ENCODE measurements around the gene MDP1.
"Not testable (repeated sequence)": the region's sequence is repeated elsewhere in the genome, so short reads cannot be mapped to it uniquely, and the experiment has no call there.

DNA sequence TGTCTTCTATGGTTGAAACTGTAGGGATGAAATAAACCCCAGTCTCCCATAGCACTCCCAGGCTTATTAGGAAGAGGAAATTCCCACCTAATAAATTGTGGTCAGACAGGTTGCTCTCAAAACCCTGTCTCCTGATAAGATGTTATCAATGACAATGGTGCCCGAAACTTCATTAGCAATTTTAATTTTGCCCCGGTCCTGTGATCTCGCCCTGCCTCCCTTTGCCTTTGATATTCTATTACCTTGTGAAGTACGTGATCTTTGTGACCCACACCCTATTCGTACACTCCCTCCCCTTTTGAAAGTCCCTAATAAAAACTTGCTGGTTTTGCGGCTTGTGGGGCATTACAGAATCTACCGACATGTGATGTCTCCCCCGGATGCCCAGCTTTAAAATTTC, 13.3 kb downstream of the MDP1 start:
- TF ChIP-seq POLR2A (IDR thresholded peaks at IDR 0.05), result not testable (repeated sequence)
- TF ChIP-seq, protein P1, sequence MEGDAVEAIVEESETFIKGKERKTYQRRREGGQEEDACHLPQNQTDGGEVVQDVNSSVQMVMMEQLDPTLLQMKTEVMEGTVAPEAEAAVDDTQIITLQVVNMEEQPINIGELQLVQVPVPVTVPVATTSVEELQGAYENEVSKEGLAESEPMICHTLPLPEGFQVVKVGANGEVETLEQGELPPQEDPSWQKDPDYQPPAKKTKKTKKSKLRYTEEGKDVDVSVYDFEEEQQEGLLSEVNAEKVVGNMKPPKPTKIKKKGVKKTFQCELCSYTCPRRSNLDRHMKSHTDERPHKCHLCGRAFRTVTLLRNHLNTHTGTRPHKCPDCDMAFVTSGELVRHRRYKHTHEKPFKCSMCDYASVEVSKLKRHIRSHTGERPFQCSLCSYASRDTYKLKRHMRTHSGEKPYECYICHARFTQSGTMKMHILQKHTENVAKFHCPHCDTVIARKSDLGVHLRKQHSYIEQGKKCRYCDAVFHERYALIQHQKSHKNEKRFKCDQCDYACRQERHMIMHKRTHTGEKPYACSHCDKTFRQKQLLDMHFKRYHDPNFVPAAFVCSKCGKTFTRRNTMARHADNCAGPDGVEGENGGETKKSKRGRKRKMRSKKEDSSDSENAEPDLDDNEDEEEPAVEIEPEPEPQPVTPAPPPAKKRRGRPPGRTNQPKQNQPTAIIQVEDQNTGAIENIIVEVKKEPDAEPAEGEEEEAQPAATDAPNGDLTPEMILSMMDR (IDR thresholded peaks at IDR 0.05), result not testable (repeated sequence)

Data from esophagus squamous epithelium (tissue), 4 donors.